Muscle layer of duodenum (tissue), 2 donors: Measurements from ENCODE around the gene THADA.
A peak's percentile ranks its signal among the peaks of the same experiment; 100 is the strongest.
"Not testable (repeated sequence)": the region's sequence is repeated elsewhere in the genome, so short reads cannot be mapped to it uniquely, and the experiment has no call there.

Experiments
- H3K27ac ChIP-seq: one replicate; pipeline ENCODE4 v1.7.0; 2013; ENCODE audit warnings: mild to moderate bottlenecking, low read length
- H3K27me3 ChIP-seq: one replicate; pipeline ENCODE4 v1.7.0; 2013; ENCODE audit warnings: low read depth, mild to moderate bottlenecking, control low read depth, low read length
- H3K36me3 ChIP-seq, 2 donors: one replicate each; pipeline ENCODE4 v1.7.0; 2013; ENCODE audit warnings: low read length in 2 of 2, control low read depth in 1 of 2, mild to moderate bottlenecking in 1 of 2; ENCODE audit not compliant: insufficient read depth in 2 of 2, control insufficient read depth in 1 of 2
- H3K4me1 ChIP-seq, 2 donors: one replicate each; pipeline ENCODE4 v1.7.0; 2013; ENCODE audit warnings: low read length in 2 of 2, mild to moderate bottlenecking in 2 of 2, control low read depth in 1 of 2, moderate library complexity in 1 of 2; ENCODE audit not compliant: insufficient read depth in 2 of 2, control insufficient read depth in 1 of 2
- H3K4me3 ChIP-seq, 2 donors: one replicate each; pipeline ENCODE4 v1.7.0; 2013; ENCODE audit warnings: low read length in 2 of 2, low read depth in 1 of 2, mild to moderate bottlenecking in 1 of 2
- H3K9me3 ChIP-seq, 2 donors: one replicate each; pipeline ENCODE4 v1.7.0; 2013; ENCODE audit warnings: low read length in 2 of 2, control low read depth in 1 of 2, mild to moderate bottlenecking in 1 of 2; ENCODE audit not compliant: control insufficient read depth in 1 of 2
- donor health status: healthy.

The THADA gene, protein sequence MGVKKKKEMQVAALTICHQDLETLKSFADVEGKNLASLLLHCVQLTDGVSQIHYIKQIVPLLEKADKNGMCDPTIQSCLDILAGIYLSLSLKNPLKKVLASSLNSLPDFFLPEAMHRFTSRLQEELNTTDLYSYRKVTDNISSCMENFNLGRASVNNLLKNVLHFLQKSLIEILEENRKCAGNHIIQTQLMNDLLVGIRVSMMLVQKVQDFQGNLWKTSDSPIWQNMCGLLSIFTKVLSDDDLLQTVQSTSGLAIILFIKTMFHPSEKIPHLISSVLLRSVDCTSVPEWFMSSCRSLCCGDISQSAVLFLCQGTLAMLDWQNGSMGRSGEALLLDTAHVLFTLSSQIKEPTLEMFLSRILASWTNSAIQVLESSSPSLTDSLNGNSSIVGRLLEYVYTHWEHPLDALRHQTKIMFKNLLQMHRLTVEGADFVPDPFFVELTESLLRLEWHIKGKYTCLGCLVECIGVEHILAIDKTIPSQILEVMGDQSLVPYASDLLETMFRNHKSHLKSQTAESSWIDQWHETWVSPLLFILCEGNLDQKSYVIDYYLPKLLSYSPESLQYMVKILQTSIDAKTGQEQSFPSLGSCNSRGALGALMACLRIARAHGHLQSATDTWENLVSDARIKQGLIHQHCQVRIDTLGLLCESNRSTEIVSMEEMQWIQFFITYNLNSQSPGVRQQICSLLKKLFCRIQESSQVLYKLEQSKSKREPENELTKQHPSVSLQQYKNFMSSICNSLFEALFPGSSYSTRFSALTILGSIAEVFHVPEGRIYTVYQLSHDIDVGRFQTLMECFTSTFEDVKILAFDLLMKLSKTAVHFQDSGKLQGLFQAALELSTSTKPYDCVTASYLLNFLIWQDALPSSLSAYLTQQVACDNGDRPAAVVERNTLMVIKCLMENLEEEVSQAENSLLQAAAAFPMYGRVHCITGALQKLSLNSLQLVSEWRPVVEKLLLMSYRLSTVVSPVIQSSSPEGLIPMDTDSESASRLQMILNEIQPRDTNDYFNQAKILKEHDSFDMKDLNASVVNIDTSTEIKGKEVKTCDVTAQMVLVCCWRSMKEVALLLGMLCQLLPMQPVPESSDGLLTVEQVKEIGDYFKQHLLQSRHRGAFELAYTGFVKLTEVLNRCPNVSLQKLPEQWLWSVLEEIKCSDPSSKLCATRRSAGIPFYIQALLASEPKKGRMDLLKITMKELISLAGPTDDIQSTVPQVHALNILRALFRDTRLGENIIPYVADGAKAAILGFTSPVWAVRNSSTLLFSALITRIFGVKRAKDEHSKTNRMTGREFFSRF (N-terminal part only)

DNA sequence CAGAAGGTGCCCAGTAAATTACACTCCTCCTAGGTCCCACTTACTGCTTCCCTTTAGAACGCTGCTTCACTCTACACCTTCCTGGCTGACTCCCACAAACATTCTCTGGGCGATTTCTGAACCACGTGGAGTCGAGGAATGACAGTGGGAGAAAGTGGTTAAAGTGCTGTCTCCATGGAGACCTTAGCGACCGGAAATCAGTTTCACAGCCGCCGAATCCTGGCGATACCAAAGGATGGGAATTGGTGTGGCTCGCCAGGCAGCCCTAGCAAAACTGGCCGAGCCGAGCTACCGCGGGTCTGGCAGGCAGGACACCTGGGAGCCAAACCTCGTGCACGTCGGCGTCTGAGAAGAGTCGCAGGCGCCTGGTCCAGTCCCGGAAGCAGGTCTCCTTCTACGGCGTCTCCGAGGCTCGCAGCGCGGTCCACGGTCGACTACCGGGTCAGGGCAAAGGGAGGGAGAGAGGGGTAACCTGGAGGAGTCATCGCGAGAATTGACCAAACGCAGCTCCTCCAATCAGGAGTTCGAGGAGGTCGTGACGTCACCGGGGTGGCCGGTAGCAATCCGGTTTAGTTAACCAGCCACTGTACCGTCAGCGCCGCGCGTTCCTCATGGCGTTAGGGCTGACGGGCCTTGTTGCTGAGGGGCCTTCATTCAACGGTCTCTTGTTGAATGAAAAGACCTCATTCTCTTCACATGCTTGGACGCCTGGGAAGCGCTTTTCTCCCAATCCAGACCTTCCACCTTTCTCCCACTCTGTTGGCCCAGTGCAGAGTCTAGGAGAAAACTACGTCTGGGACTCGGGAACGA, at the start of gene THADA:
Gene THADA, minus strand, starts transcription at position 436 of the 810 bp plus-strand sequence. CDS start 3,646 bp downstream, outside the sequence.
- Histone ChIP-seq H3K27ac (peak within 1 kb of the TSS; percentile 99), H3K27me3 (no peaks in the 10 kb centered on the region), H3K36me3 (peaks cover under 1 to 10% of the 10 kb centered on the region in 2 donors), H3K9me3 (no peaks in the 10 kb centered on the region), H3K4me1 (peaks cover 0 to 12% of the 10 kb centered on the region in 2 donors), H3K4me3 (peak within 1 kb of the TSS; percentile 82 to 91)

DNA sequence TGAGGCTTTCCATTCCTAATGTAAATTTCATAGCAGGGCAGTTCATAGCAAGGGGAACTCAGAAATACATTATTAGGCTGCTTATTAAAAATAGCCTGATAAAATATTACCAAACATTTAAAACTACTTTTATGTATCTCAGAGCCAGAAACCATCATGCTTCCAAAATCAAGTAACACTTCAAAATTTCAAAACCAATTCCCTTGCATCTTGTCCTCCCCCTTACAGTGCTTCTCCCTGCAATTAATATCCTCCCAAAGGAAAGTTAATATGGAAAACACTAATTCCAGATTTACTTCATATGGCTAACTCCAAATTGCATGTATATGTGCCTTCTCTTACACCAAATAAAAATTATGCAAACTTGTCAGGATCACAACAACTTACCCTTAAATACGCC, 47.8 kb upstream of the THADA start:
- Histone ChIP-seq H3K9me3 (peaks cover 0 to 3% of the 10 kb centered on the region in 2 donors), H3K36me3 (no peaks in the 10 kb centered on the region), H3K27ac (no peak overlapping the region), H3K27me3 (no peaks in the 10 kb centered on the region), H3K4me3 (no peak overlapping the region), H3K4me1 (no peaks in the 10 kb centered on the region)

DNA sequence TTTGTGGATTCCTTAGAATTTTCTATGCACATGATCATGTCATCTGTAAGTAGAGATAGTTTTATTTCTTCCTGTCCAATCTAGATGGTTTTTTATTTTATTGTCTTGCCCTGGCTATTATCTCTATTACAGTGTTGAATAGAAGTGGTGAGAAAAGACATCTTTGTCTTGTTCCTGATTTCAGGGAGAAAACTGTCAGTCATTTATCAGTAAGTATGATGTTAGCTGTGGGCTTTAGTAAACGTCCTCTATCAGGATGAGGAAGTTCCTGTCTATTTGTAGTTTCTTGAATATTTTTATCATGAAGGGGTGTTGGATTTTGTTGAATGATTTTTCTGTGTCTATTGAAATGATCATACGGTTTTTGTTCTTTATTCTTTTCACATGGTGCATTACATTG, 46.5 kb upstream of the THADA start:
- Histone ChIP-seq H3K36me3 (no peaks in the 10 kb centered on the region), H3K9me3 (peaks cover 0 to 3% of the 10 kb centered on the region in 2 donors), H3K4me3 (no peak overlapping the region), H3K4me1 (peaks cover 0 to 4% of the 10 kb centered on the region in 2 donors), H3K27me3 (no peaks in the 10 kb centered on the region), H3K27ac (no peak overlapping the region)

- H3K27ac ChIP-seq = peak within 1 kb of the TSS; percentile 36
These were observed 41.4 kb upstream of the THADA start, which contains the start of gene PLEKHH2 for GRCh38 chr2:43637030-43637803. Gene PLEKHH2 (plus strand): TSS chr2:43637260. CDS start chr2:43644674, 7,414 bp downstream.

GRCh38 chr2:43636621-43637020, 40.8 kb upstream of the THADA start:
- H3K27me3 ChIP-seq = peaks cover 8% of the 10 kb centered on the region
- peaks cover 0 to 3% of the 10 kb centered on the region in 2 donors for H3K9me3 ChIP-seq
- H3K36me3 ChIP-seq = no peaks in the 10 kb centered on the region
- H3K4me1 ChIP-seq = peaks cover 0 to 10% of the 10 kb centered on the region in 2 donors
- no peak overlapping the region for H3K27ac ChIP-seq
- peak overlapping the region; percentile 55 to 88 for H3K4me3 ChIP-seq

More at GRCh38 chr2:43637030-43637803, 41.4 kb upstream of the THADA start, which contains the start of gene PLEKHH2:
- H3K27me3 ChIP-seq = peaks cover 8% of the 10 kb centered on the region
- peaks cover 0 to 3% of the 10 kb centered on the region in 2 donors for H3K9me3 ChIP-seq
- H3K4me1 ChIP-seq = peaks cover 0 to 10% of the 10 kb centered on the region in 2 donors
- H3K4me3 ChIP-seq = peak within 1 kb of the TSS; percentile 55 to 88
- no peaks in the 10 kb centered on the region for H3K36me3 ChIP-seq

- H3K27ac ChIP-seq, H3K27me3 ChIP-seq, H3K9me3 ChIP-seq, H3K36me3 ChIP-seq, H3K4me3 ChIP-seq, H3K4me1 ChIP-seq: not testable (repeated sequence)
These were observed 40.3 kb upstream of the THADA start for GRCh38 chr2:43636153-43636552.

GRCh38 chr2:43634604-43635306, 38.9 kb upstream of the THADA start:
- Histone ChIP-seq H3K4me3 (peak overlapping the region in 1 of 2 donors; percentile 7), H3K27ac (no peak overlapping the region)

GRCh38 chr2:43631618-43632317, 35.9 kb upstream of the THADA start:
- H3K9me3 ChIP-seq = no peaks in the 10 kb centered on the region
- peaks cover 8% of the 10 kb centered on the region for H3K27me3 ChIP-seq
- H3K4me3 ChIP-seq = no peak overlapping the region
- H3K36me3 ChIP-seq = no peaks in the 10 kb centered on the region
- peaks cover 0 to 3% of the 10 kb centered on the region in 2 donors for H3K4me1 ChIP-seq
- no peak overlapping the region for H3K27ac ChIP-seq

More at GRCh38 chr2:43634604-43635306, 38.9 kb upstream of the THADA start:
- Histone ChIP-seq H3K9me3 (no peaks in the 10 kb centered on the region), H3K27me3 (peaks cover 8% of the 10 kb centered on the region), H3K4me1 (peaks cover 0 to 10% of the 10 kb centered on the region in 2 donors), H3K36me3 (no peaks in the 10 kb centered on the region)

- no peaks in the 10 kb centered on the region for H3K9me3 ChIP-seq
These were observed 27.2 kb upstream of the THADA start for GRCh38 chr2:43622931-43623451.

More at GRCh38 chr2:43622931-43623451, 27.2 kb upstream of the THADA start:
- Histone ChIP-seq H3K4me3 (no peak overlapping the region), H3K27ac (no peak overlapping the region), H3K27me3 (no peaks in the 10 kb centered on the region), H3K4me1 (no peaks in the 10 kb centered on the region), H3K36me3 (no peaks in the 10 kb centered on the region)
